Naive thymus-derived CD4-positive, alpha-beta T cell (primary cell): ENCODE measurements around the gene GPC6. TPM values are rescaled to one million over a fixed set of nuclear protein-coding genes. Genes with fewer than 3 reads are reported as not detected.

ENCODE experiments used
- ATAC-seq: fragments of 150-1000 bp; cut with Tn5 transposase; 2 replicates; pipeline ENCODE4 v1.10.0; 2021; ENCODE audit warnings: mild to moderate bottlenecking, moderate library complexity
- CTCF ChIA-PET: fragments of 350-600 bp; sonication (Branson Sonifier 250); formaldehyde crosslinking; loops from one replicate; lab custom pipeline; 2021; ENCODE audit warnings: antibody characterized with exemption; lab: Charles Lee
- POLR2A ChIA-PET: fragments of 350-600 bp; sonication (Branson Sonifier 250); formaldehyde crosslinking; loops from one replicate; lab custom pipeline; 2021; ENCODE audit warnings: antibody characterized with exemption, inconsistent platforms; lab: Charles Lee
- DNase-seq, 9 donors: peaks; one replicate each; pipeline versions ENCODE4 v3.0.0 to v3.0.0-alpha.2; 2020 to 2022; ENCODE audit warnings: mixed read lengths in 1 of 9
- H3K27ac ChIP-seq: one replicate; pipeline ENCODE4 v1.7.0; 2013; ENCODE audit warnings: mild to moderate bottlenecking, low read depth, low read length, moderate library complexity
- H3K27me3 ChIP-seq, 2 donors: one replicate each; pipeline ENCODE4 v1.7.0; 2013; ENCODE audit warnings: low read length in 2 of 2, mild to moderate bottlenecking in 2 of 2, moderate library complexity in 2 of 2; ENCODE audit not compliant: control insufficient read depth in 2 of 2, insufficient read depth in 2 of 2
- H3K36me3 ChIP-seq, 3 experiments: 1 replicate in 2 of 3; 2 replicates in 1 of 3; pipeline ENCODE4 v1.7.0; 2013; ENCODE audit warnings: low read length in 3 of 3, mild to moderate bottlenecking in 3 of 3, moderate library complexity in 1 of 3; ENCODE audit not compliant: insufficient read depth in 3 of 3, control insufficient read depth in 2 of 3
- H3K4me1 ChIP-seq, 2 donors: one replicate each; pipeline ENCODE4 v1.7.0; 2013; ENCODE audit warnings: low read length in 2 of 2, mild to moderate bottlenecking in 2 of 2, moderate library complexity in 1 of 2; ENCODE audit not compliant: control insufficient read depth in 2 of 2, insufficient read depth in 2 of 2
- H3K4me3 ChIP-seq: 2 replicates; pipeline ENCODE4 v1.7.0; 2013; ENCODE audit warnings: mild to moderate bottlenecking, low read length
- H3K9me3 ChIP-seq, 3 experiments: 1 replicate in 2 of 3; 2 replicates in 1 of 3; pipeline ENCODE4 v1.7.0; 2013; ENCODE audit warnings: low read length in 3 of 3; ENCODE audit not compliant: control insufficient read depth in 2 of 3
- H3K27ac Mint-ChIP-seq, 9 donors: one replicate each; pipeline ENCODE4 v1.8.0; 2020 to 2022; ENCODE audit warnings: mixed read lengths in 9 of 9, mild to moderate bottlenecking in 8 of 9, moderate library complexity in 5 of 9, inconsistent platforms in 2 of 9
- H3K27me3 Mint-ChIP-seq, 5 donors: one replicate each; pipeline ENCODE4 v1.8.0; 2021 to 2022; ENCODE audit warnings: mixed read lengths in 5 of 5, mild to moderate bottlenecking in 1 of 5
- H3K36me3 Mint-ChIP-seq, 5 donors: one replicate each; pipeline ENCODE4 v1.8.0; 2020 to 2022; ENCODE audit warnings: mixed read lengths in 5 of 5, mild to moderate bottlenecking in 3 of 5, inconsistent platforms in 1 of 5
- H3K4me1 Mint-ChIP-seq, 7 donors: one replicate each; pipeline ENCODE4 v1.8.0; 2020 to 2022; ENCODE audit warnings: mixed read lengths in 7 of 7, mild to moderate bottlenecking in 3 of 7, inconsistent platforms in 1 of 7
- H3K4me3 Mint-ChIP-seq, 10 donors: one replicate each; pipeline ENCODE4 v1.8.0; 2020 to 2022; ENCODE audit warnings: mild to moderate bottlenecking in 10 of 10, mixed read lengths in 10 of 10, moderate library complexity in 6 of 10, inconsistent platforms in 2 of 10
- H3K9me3 Mint-ChIP-seq, 11 donors: one replicate each; pipeline ENCODE4 v1.8.0; 2020 to 2022; ENCODE audit warnings: mixed read lengths in 11 of 11, mild to moderate bottlenecking in 4 of 11, inconsistent platforms in 1 of 11, moderate library complexity in 1 of 11
- intact Hi-C, 2 donors: fragments of 100-400 bp; cut with micrococcal nuclease; formaldehyde crosslinking; loops; one replicate each; pipeline ENCODE4 v1.15.1; 2023
- polyA plus RNA-seq, 2 donors: library from polyadenylated mRNA; unstranded; fragments of 300-500 nt; fragmentation: Illumina TruSeq; gene quantifications; one replicate each; pipeline ENCODE4 v1.2.3, GENCODE V29; 2021
- total RNA-seq, 6 experiments: library from RNA in 5 of 6; stranded (reverse) in 5 of 6; gene quantifications; 1 replicate in 5 of 6; 2 replicates in 1 of 6; pipeline ENCODE4 v1.2.3 and lab custom pipeline; 2021 to 2026

Gene GPC6
- total and polyA plus RNA-seq, 7 experiments from 2014 or later = not detected

DNA sequence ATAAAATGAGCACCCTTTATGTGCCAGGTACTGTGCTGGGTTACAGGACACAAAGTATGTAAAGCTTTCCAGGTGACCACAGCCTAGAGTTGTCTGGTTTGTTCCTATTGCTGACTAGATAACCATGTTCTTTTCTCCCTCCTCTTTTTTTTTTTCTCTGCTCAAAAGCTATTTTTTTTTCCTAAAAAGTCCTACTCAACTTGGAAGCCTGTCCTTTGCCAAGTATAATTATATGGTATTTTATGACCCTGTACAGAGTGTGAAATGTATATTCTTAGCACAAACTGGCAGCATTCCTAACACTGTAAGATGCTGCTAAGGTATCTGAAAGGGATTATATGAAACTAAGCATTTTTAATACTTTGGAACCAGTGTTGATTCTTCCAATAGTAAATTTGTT lies 171.0 kb downstream of the GPC6 start:
- POLR2A ChIA-PET = no interaction called here
- Histone ChIP-seq H3K27me3 (no peaks in the 10 kb centered on the region), H3K36me3 (no peaks in the 10 kb centered on the region), H3K27ac (no peak overlapping the region), H3K9me3 (no peaks in the 10 kb centered on the region), H3K4me3 (no peak overlapping the region), H3K4me1 (no peaks in the 10 kb centered on the region)
- Mint-ChIP-seq H3K36me3 (no peaks in the 10 kb centered on the region), H3K27ac (peak overlapping the region in 1 of 9 donors; percentile 47), H3K4me1 (no peaks in the 10 kb centered on the region), H3K27me3 (peaks cover 0 to 6% (median 0%) of the 10 kb centered on the region in 5 donors), H3K4me3 (no peak overlapping the region), H3K9me3 (peaks cover 0 to 6% (median 0%) of the 10 kb centered on the region in 11 donors)
- no peak for DNase-seq
- intact Hi-C loops = no loop called here
- no peak for ATAC-seq
- CTCF ChIA-PET = no interaction called here

GRCh38 chr13:93398167-93399035 lies 171.8 kb downstream of the GPC6 start:
- H3K36me3 Mint-ChIP-seq = no peaks in the 10 kb centered on the region
- no peaks in the 10 kb centered on the region for H3K4me1 ChIP-seq
- no peaks in the 10 kb centered on the region for H3K9me3 ChIP-seq
- no peak overlapping the region for H3K27ac ChIP-seq
- CTCF ChIA-PET = no interaction called here
- intact Hi-C loops = no loop called here
- ATAC-seq = no peak
- POLR2A ChIA-PET = no interaction called here
- no peak for DNase-seq
- H3K4me3 ChIP-seq = no peak overlapping the region
- no peak overlapping the region for H3K4me3 Mint-ChIP-seq
- H3K4me1 Mint-ChIP-seq = no peaks in the 10 kb centered on the region
- no peaks in the 10 kb centered on the region for H3K36me3 ChIP-seq
- H3K27me3 Mint-ChIP-seq = peaks cover 0 to 6% (median 0%) of the 10 kb centered on the region in 5 donors
- no peak overlapping the region for H3K27ac Mint-ChIP-seq
- peaks cover 0 to 7% (median 0%) of the 10 kb centered on the region in 11 donors for H3K9me3 Mint-ChIP-seq
- H3K27me3 ChIP-seq = no peaks in the 10 kb centered on the region

GRCh38 chr13:93399212-93399611 lies 172.6 kb downstream of the GPC6 start:
- H3K36me3 ChIP-seq = no peaks in the 10 kb centered on the region
- H3K27me3 ChIP-seq = no peaks in the 10 kb centered on the region
- Mint-ChIP-seq H3K4me1 (no peaks in the 10 kb centered on the region), H3K36me3 (no peaks in the 10 kb centered on the region), H3K27ac (no peak overlapping the region), H3K27me3 (peaks cover 0 to 6% (median 0%) of the 10 kb centered on the region in 5 donors), H3K9me3 (peaks cover 0 to 7% (median 0%) of the 10 kb centered on the region in 11 donors), H3K4me3 (no peak overlapping the region)
- H3K4me1 ChIP-seq = no peaks in the 10 kb centered on the region
- no peak for ATAC-seq
- ChIA-PET POLR2A (no interaction called here), CTCF (no interaction called here)
- no peaks in the 10 kb centered on the region for H3K9me3 ChIP-seq
- intact Hi-C loops = no loop called here
- H3K4me3 ChIP-seq = no peak overlapping the region
- no peak overlapping the region for H3K27ac ChIP-seq
- no peak for DNase-seq

GRCh38 chr13:93406136-93406535 lies 179.5 kb downstream of the GPC6 start:
- no peaks in the 10 kb centered on the region for H3K36me3 ChIP-seq
- H3K4me3 ChIP-seq = no peak overlapping the region
- intact Hi-C loops = no loop called here
- H3K27me3 ChIP-seq = no peaks in the 10 kb centered on the region
- DNase-seq (no peak), ATAC-seq (no peak)
- H3K27ac ChIP-seq = no peak overlapping the region
- Mint-ChIP-seq H3K4me1 (no peaks in the 10 kb centered on the region), H3K27ac (no peak overlapping the region), H3K27me3 (peaks cover 0 to 6% (median under 1%) of the 10 kb centered on the region in 5 donors), H3K36me3 (no peaks in the 10 kb centered on the region), H3K4me3 (no peak overlapping the region), H3K9me3 (peaks cover 0 to 3% (median 0%) of the 10 kb centered on the region in 11 donors)
- no peaks in the 10 kb centered on the region for H3K9me3 ChIP-seq
- ChIA-PET POLR2A (no interaction called here), CTCF (no interaction called here)
- no peaks in the 10 kb centered on the region for H3K4me1 ChIP-seq

DNA sequence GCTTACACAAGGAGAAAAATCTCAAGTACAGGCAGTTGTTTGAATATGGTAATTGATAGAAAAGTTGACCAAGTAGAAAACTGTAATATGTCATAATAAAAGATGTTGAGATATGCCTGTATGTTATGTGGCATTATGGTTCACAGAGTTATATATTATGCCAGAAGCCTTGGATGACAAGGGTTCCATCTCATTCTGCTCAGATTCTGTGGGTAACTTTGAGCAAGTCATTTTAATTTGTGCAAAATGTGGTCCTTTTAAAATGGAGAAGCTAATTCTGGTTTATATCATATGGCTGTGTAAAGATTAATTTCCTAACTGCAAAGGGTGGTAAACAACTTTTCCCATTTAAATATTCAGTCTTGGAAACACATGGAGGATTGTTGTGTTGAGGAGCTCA lies 180.9 kb downstream of the GPC6 start:
- H3K9me3 Mint-ChIP-seq = peaks cover 0 to 2% (median 0%) of the 10 kb centered on the region in 11 donors

DNA sequence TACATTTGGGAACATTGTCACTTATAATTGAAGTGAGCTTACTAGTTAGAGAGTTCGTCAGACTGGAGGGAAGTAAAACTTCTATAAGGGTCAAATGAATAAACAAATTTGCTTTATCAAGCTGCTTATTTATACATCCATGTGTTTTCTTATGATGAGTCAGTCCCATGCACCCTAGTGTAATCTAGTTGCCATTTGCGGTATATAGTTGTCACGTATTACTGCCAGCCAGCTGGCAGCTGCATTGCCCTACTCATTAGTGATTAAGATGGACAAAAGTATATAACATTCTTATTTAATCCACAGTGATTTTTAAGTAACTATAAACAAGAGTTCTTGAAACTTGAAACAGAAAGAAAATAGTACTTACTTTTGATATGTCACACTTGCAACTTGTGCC lies 182.4 kb downstream of the GPC6 start:
- Histone ChIP-seq H3K27me3 (no peaks in the 10 kb centered on the region), H3K4me1 (no peaks in the 10 kb centered on the region), H3K9me3 (no peaks in the 10 kb centered on the region), H3K36me3 (no peaks in the 10 kb centered on the region), H3K27ac (no peak overlapping the region), H3K4me3 (no peak overlapping the region)
- ATAC-seq = no peak
- POLR2A ChIA-PET = no interaction called here
- Mint-ChIP-seq H3K36me3 (no peaks in the 10 kb centered on the region), H3K27ac (no peak overlapping the region), H3K4me3 (no peak overlapping the region), H3K27me3 (peaks cover 0 to 6% (median 0%) of the 10 kb centered on the region in 5 donors), H3K9me3 (peaks cover 0 to 1% (median 0%) of the 10 kb centered on the region in 11 donors), H3K4me1 (no peaks in the 10 kb centered on the region)
- intact Hi-C loops = no loop called here
- CTCF ChIA-PET = no interaction called here
- DNase-seq = no peak

More for the DNA sequence above, 180.9 kb downstream of the GPC6 start:
- H3K4me1 Mint-ChIP-seq = no peaks in the 10 kb centered on the region
- H3K36me3 Mint-ChIP-seq = no peaks in the 10 kb centered on the region
- POLR2A ChIA-PET = no interaction called here
- H3K4me3 ChIP-seq = no peak overlapping the region
- no peak overlapping the region for H3K27ac ChIP-seq
- H3K36me3 ChIP-seq = no peaks in the 10 kb centered on the region
- H3K27me3 Mint-ChIP-seq = peaks cover 0 to 6% (median 0%) of the 10 kb centered on the region in 5 donors
- H3K4me1 ChIP-seq = no peaks in the 10 kb centered on the region
- ATAC-seq = no peak
- no peaks in the 10 kb centered on the region for H3K27me3 ChIP-seq
- DNase-seq = no peak
- CTCF ChIA-PET = no interaction called here
- no peaks in the 10 kb centered on the region for H3K9me3 ChIP-seq
- no peak overlapping the region for H3K4me3 Mint-ChIP-seq
- no peak overlapping the region for H3K27ac Mint-ChIP-seq
- intact Hi-C loops = no loop called here

DNA sequence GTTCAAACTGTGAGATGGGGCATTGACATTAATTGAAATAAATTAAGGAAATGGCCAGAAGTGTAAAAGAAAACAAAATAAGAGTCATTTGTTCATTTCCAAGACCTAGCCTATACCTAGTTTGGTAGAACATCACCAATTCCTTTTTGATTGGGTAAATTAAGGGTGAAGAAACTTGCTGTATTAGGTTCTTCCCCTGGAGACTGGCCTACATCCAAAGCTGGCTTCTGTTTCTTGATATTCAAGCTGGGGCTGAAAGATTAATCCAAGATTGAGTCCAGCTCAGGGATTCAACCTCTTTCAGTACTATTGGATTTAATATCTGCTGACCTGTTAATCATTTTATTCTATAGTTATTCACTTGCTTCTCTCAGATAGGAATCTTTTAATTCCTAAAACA lies 183.2 kb downstream of the GPC6 start:
- H3K27ac ChIP-seq = no peak overlapping the region
- intact Hi-C loops = no loop called here
- no peak overlapping the region for H3K4me3 ChIP-seq
- CTCF ChIA-PET = no interaction called here
- Mint-ChIP-seq H3K27me3 (peaks cover 0 to 6% (median 0%) of the 10 kb centered on the region in 5 donors), H3K4me3 (no peak overlapping the region), H3K9me3 (peaks cover 0 to 1% (median 0%) of the 10 kb centered on the region in 11 donors), H3K36me3 (no peaks in the 10 kb centered on the region), H3K27ac (no peak overlapping the region), H3K4me1 (no peaks in the 10 kb centered on the region)
- no peaks in the 10 kb centered on the region for H3K9me3 ChIP-seq
- POLR2A ChIA-PET = no interaction called here
- no peaks in the 10 kb centered on the region for H3K27me3 ChIP-seq
- ATAC-seq (no peak), DNase-seq (no peak)
- H3K36me3 ChIP-seq = no peaks in the 10 kb centered on the region
- no peaks in the 10 kb centered on the region for H3K4me1 ChIP-seq
